ENCODE measurements around the gene FADS3.
A peak's percentile ranks its signal among the peaks of the same experiment; 100 is the strongest.

FADS3 gene

GRCh38 chr11:61921446-61921845 is 30.1 kb upstream of the FADS3 start:
- no peaks in the 10 kb centered on the region for H3K36me3 Mint-ChIP-seq (ENCODE audit: low read depth)
- peaks cover 3% of the 10 kb centered on the region for H3K9me3 Mint-ChIP-seq
- peaks cover 27% of the 10 kb centered on the region for H3K27me3 Mint-ChIP-seq (ENCODE audit: low read depth, poor library complexity)
- peaks cover 86% of the 10 kb centered on the region for H3K4me1 Mint-ChIP-seq
- H3K27ac Mint-ChIP-seq = peak overlapping the region; percentile 43
- no peak for TF ChIP-seq CTCF (IDR thresholded peaks at IDR 0.05)
- H3K4me3 Mint-ChIP-seq = no peak overlapping the region
- DNase-seq = no peak

- no peak for TF ChIP-seq CTCF (IDR thresholded peaks at IDR 0.05)
- no peaks in the 10 kb centered on the region for H3K36me3 Mint-ChIP-seq (ENCODE audit: low read depth)
- peaks cover 74% of the 10 kb centered on the region for H3K4me1 Mint-ChIP-seq
- no peaks in the 10 kb centered on the region for H3K9me3 Mint-ChIP-seq
- no peak for DNase-seq
- H3K27ac Mint-ChIP-seq = no peak overlapping the region
- H3K4me3 Mint-ChIP-seq = peak overlapping the region; percentile 50
- peaks cover 40% of the 10 kb centered on the region for H3K27me3 Mint-ChIP-seq (ENCODE audit: low read depth, poor library complexity)
These were observed 28.6 kb upstream of the FADS3 start for GRCh38 chr11:61919705-61920631.

- H3K9me3 Mint-ChIP-seq = no peaks in the 10 kb centered on the region
- H3K27ac Mint-ChIP-seq = peak overlapping the region; percentile 58
- H3K4me1 Mint-ChIP-seq = peaks cover 66% of the 10 kb centered on the region
- H3K27me3 Mint-ChIP-seq (ENCODE audit: low read depth, poor library complexity) = peaks cover 42% of the 10 kb centered on the region
- H3K4me3 Mint-ChIP-seq = peak overlapping the region; percentile 56
- no peaks in the 10 kb centered on the region for H3K36me3 Mint-ChIP-seq (ENCODE audit: low read depth)
- no peak for TF ChIP-seq CTCF (IDR thresholded peaks at IDR 0.05)
- DNase-seq = no peak
These were observed 27.8 kb upstream of the FADS3 start for GRCh38 chr11:61918938-61919704.

- Mint-ChIP-seq H3K9me3 (no peaks in the 10 kb centered on the region), H3K27ac (no peak overlapping the region), H3K36me3 (ENCODE audit: low read depth) (no peaks in the 10 kb centered on the region), H3K4me3 (peak overlapping the region; percentile 86), H3K4me1 (peaks cover 58% of the 10 kb centered on the region), H3K27me3 (ENCODE audit: low read depth, poor library complexity) (peaks cover 47% of the 10 kb centered on the region)
- no peak for TF ChIP-seq CTCF (IDR thresholded peaks at IDR 0.05)
- DNase-seq = no peak
These were observed 27.0 kb upstream of the FADS3 start for GRCh38 chr11:61918251-61918937.

- H3K27ac Mint-ChIP-seq = no peak within 1 kb of the TSS
- no peak for TF ChIP-seq CTCF (IDR thresholded peaks at IDR 0.05)
- peaks cover 57% of the 10 kb centered on the region for H3K4me1 Mint-ChIP-seq
- DNase-seq = peak; percentile 85
- peak within 1 kb of the TSS; percentile 86 for H3K4me3 Mint-ChIP-seq
- H3K9me3 Mint-ChIP-seq = no peaks in the 10 kb centered on the region
- H3K36me3 Mint-ChIP-seq (ENCODE audit: low read depth) = no peaks in the 10 kb centered on the region
- H3K27me3 Mint-ChIP-seq (ENCODE audit: low read depth, poor library complexity) = peaks cover 51% of the 10 kb centered on the region
These were observed 26.2 kb upstream of the FADS3 start, which contains the start of gene RAB3IL1 for GRCh38 chr11:61917334-61918109. RAB3IL1 (minus strand) TSS chr11:61917566; CDS start chr11:61917367, 199 bp downstream.

Measured in nephron progenitor cell (in vitro differentiated cells).